ENCODE measurements around the gene KNL1.

DNA sequence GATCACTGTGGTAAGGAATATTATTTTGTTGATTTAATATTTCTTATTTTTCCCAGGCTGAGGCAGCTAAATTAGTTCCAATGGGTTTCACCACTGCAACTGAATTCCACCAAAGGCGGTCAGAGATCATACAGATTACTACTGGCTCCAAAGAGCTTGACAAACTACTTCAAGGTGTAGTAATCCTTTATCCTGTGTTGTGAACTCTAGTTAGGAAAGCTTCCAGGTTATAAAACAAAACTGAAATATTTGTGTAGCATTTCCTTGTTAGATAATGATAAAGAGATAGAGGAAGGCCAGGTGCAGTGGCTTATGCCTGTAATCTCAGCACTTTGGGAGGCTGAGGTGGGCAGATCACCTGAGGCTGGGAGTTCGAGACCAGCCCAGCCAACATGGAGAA is 112.1 kb downstream of the KNL1 start:
- TF ChIP-seq CTCF (IDR thresholded peaks at IDR 0.05) (no peak), ZFX (IDR thresholded peaks at IDR 0.05; ENCODE audit: borderline replicate concordance) (no peak)
